ENCODE data around the gene DAB2. TPM values are rescaled to one million over a fixed set of nuclear protein-coding genes. Genes with fewer than 3 reads are reported as not detected.

The DAB2 gene
- total RNA-seq, 1 experiment from 2014 or later: 2.3 TPM

DNA sequence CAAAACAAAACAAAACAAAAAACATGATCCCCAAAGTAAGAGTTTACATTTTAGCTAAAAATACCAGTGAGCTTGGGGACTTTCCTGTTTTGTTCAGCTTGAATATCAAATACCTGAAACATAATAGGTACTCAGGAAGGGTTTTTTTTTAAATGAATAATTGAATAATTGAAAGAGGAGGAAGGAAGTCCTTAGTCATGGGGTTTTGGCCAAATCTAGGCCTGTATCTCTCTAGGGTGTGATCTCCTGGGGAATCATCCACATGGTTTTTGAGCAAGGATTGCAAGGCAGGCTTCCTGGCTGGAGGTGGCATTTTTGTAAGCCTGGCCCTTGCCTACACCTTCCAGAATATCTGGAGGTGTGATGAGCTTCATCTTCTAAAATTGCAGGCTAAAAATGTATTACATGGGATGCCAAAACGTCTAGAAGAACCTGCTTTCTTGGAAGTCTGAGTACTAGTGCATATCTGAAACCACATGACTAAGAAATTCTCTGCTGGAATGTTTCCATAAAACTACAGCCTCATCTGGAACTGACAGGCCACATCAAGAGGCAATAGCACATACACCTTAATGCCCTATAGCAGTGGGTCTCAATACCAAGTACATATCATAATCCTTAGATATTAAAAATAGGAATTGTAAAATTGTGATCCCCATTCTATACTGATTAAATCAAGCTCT is 70.9 kb downstream of the DAB2 start:
- no peak overlapping the region for H2BK12ac ChIP-seq (ENCODE audit: insufficient read length, low read depth, low read length)

More for the DNA sequence above, 70.9 kb downstream of the DAB2 start:
- Histone ChIP-seq H4K20me1 (ENCODE audit: control insufficient read depth, insufficient read depth, insufficient read length) (no peaks in the 10 kb centered on the region), H3T11ph (ENCODE audit: low read length) (no peak overlapping the region), H3K27me3 (ENCODE audit: insufficient read depth, low read length) (no peaks in the 10 kb centered on the region), H3K27ac (ENCODE audit: insufficient read length, low read depth, low read length) (no peak overlapping the region), H3K56ac (ENCODE audit: insufficient read length, low read depth, low read length) (no peak overlapping the region), H3K9ac (ENCODE audit: extremely low read depth, insufficient read length, low read length) (no peak overlapping the region), H4K8ac (replicated peaks; ENCODE audit: insufficient read length, low read depth, low read length) (no peak overlapping the region), H4K91ac (ENCODE audit: insufficient read length, low read depth, low read length) (no peak overlapping the region), H3K79me2 (ENCODE audit: insufficient read depth, low read length) (no peaks in the 10 kb centered on the region), H3K4ac (ENCODE audit: low read depth, low read length) (no peak overlapping the region), H2BK15ac (ENCODE audit: low read depth, low read length) (no peak overlapping the region), H2BK5ac (ENCODE audit: insufficient read length, low read length) (no peak overlapping the region), H2AK5ac (ENCODE audit: insufficient read length, low read length) (no peak overlapping the region), H3K79me1 (ENCODE audit: insufficient read depth, low read depth, low read length, poor library complexity, severe bottlenecking) (no peaks in the 10 kb centered on the region), H4K5ac (ENCODE audit: insufficient read length, low read depth, low read length) (no peak overlapping the region), H2BK20ac (ENCODE audit: low read depth, low read length, poor library complexity, severe bottlenecking) (no peak overlapping the region), H2AFZ (ENCODE audit: low read length) (no peak overlapping the region), H3K9me3 (ENCODE audit: control insufficient read depth, low read depth, low read length) (no peaks in the 10 kb centered on the region), H3K4me2 (ENCODE audit: insufficient read depth, insufficient read length, low read length) (no peak overlapping the region), H3K23ac (ENCODE audit: insufficient read length, low read depth, low read length) (no peak overlapping the region), H2BK120ac (ENCODE audit: low read depth, low read length, poor library complexity, severe bottlenecking) (no peak overlapping the region), H3K4me1 (ENCODE audit: insufficient read depth, low read length) (no peaks in the 10 kb centered on the region; the same call in 1 of the 2 replicates), H3K14ac (ENCODE audit: insufficient read depth, low read length) (no peak overlapping the region), H3K18ac (ENCODE audit: insufficient read length, low read depth, low read length) (no peak overlapping the region), H3K23me2 (ENCODE audit: insufficient read length, low read depth, low read length, poor library complexity, severe bottlenecking) (no peaks in the 10 kb centered on the region)
- Mint-ChIP-seq H3K9me3 (peaks cover 25 to 40% of the 10 kb centered on the region in 2 experiments), H3K4me1 (peaks cover 4 to 5% of the 10 kb centered on the region in 2 experiments; a peak in 1 of 4 replicates), H3K27me3 (ENCODE audit: low read depth) (no peaks in the 10 kb centered on the region), H3K36me3 (ENCODE audit: insufficient read depth in 1 of 3, low read depth in 3 of 3) (peaks cover 10 to 23% (median 16%) of the 10 kb centered on the region in 3 experiments), H3K27ac (no peak overlapping the region; a peak in 1 of 7 replicates), H3K4me3 (no peak overlapping the region)
- DNase-seq: no peak
- TF ChIP-seq CTCF (conservative IDR thresholded peaks at IDR 0.05): no peak
- no CpG with 5 or more reads among the region's 1 CpG for WGBS (ENCODE audit: extremely low coverage, insufficient read length, low lambda C conversion rate)

All from H9 (cell line).